Kidney (tissue), 14 donors: ENCODE data around the gene ZNF423. TPM values are rescaled to one million over a fixed set of nuclear protein-coding genes. Genes with fewer than 3 reads are reported as not detected.

ENCODE experiments used
- DNase-seq, 5 donors: peaks; one replicate each; pipeline ENCODE4 v3.0.0-alpha.2; 2013 to 2020
- FAIRE-seq: peaks from 2 replicates; lab custom pipeline; 2012; peaks lifted over from hg19 to GRCh38; lab: Jason Lieb, UNC
- H3K27ac ChIP-seq, 2 donors: one replicate each; pipeline ENCODE4 v1.7.0; 2013; ENCODE audit warnings: low read depth in 2 of 2, low read length in 2 of 2, inconsistent platforms in 1 of 2
- H3K27me3 ChIP-seq: one replicate; pipeline ENCODE4 v1.7.1; 2013; ENCODE audit warnings: low read length, inconsistent platforms; ENCODE audit not compliant: control insufficient read depth, insufficient read depth
- H3K36me3 ChIP-seq, 3 donors: one replicate each; pipeline versions ENCODE4 v1.7.0 to v1.7.1; 2013; ENCODE audit warnings: low read length in 3 of 3, control low read depth in 1 of 3, inconsistent platforms in 1 of 3; ENCODE audit not compliant: insufficient read depth in 3 of 3, control insufficient read depth in 2 of 3
- H3K4me1 ChIP-seq, 3 donors: one replicate each; pipeline versions ENCODE4 v1.7.0 to v1.7.1; 2013; ENCODE audit warnings: low read length in 3 of 3, inconsistent platforms in 1 of 3, low read depth in 1 of 3; ENCODE audit not compliant: control insufficient read depth in 2 of 3, insufficient read depth in 2 of 3
- H3K4me3 ChIP-seq, 3 donors: one replicate each; pipeline versions ENCODE4 v1.7.0 to v1.8.1; 2013; ENCODE audit warnings: low read length in 3 of 3, control low read depth in 1 of 3, inconsistent platforms in 1 of 3
- H3K9ac ChIP-seq, 3 donors: one replicate each; pipeline versions ENCODE4 v1.7.0 to v1.7.1; 2013; ENCODE audit warnings: low read length in 3 of 3, control low read depth in 1 of 3, inconsistent platforms in 1 of 3
- H3K9me3 ChIP-seq, 3 donors: one replicate each; pipeline versions ENCODE4 v1.7.0 to v1.7.1; 2013; ENCODE audit warnings: low read length in 3 of 3, control low read depth in 1 of 3, inconsistent platforms in 1 of 3; ENCODE audit not compliant: control insufficient read depth in 2 of 3, insufficient read depth in 1 of 3
- intact Hi-C: fragments of 100-400 bp; cut with DNase I; formaldehyde crosslinking; loops from one replicate; pipeline ENCODE4 v1.11.1; 2022
- polyA plus RNA-seq: library from polyadenylated mRNA; stranded (reverse); fragments of 350-450 nt; fragmentation: Illumina TruSeq; extraction: RNeasy Lipid Tissue Mini Kit (QIAGEN cat#74804); gene quantifications from one replicate; pipeline ENCODE4 v1.2.3, GENCODE V29; 2014; ENCODE audit warnings: low read depth, low replicate concordance; ENCODE audit not compliant: insufficient read depth
- total RNA-seq: library from RNA; stranded (reverse); fragmentation: NEBNext Ultra II Directional; extraction: Animal tissue kit (Norgen Biotek cat#: 25700); gene quantifications from one replicate; pipeline ENCODE4 v1.2.1, GENCODE V29; 2021
- TF ChIP-seq, protein P1 (sequence below): IDR thresholded peaks from 3 replicates; pipeline ENCODE4 v1.5.1; 2012; ENCODE audit warnings: mild to moderate bottlenecking, moderate library complexity, borderline replicate concordance; ENCODE audit not compliant: insufficient read depth; ENCODE audit errors: extremely low read depth
- donor health status: control.
- donor health status: control.
- donor health status: control.
- donor health status: control.
- donor health status: control.
- donor health status: DM: yes; HTN: yes; CAD: no.
- donor health status: Normal renal cell carcinoma (clear cell type).

The ZNF423 gene
- total and polyA plus RNA-seq, 2 donors from 2014 or later: 2.0 to 8.4 TPM

DNA sequence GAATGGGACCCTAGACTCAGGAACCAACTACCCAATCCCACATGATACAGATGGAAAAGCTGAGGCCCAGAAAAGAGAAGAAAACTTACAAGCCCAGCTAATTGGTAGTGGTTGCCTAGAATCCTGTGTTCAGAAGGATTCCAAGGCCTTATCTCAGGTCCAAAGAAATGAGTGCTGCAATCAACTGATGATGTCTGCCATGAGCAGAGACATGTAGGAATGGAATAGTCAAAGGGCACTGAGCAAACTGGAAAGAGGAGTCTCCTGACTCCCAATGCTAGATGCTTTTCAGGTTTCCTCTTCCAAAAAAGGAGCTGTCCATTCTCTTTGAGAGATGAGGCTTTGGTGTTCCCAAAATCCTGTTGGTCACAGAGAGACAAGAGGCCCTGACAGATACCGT is 210.6 kb downstream of the ZNF423 start:
- TF ChIP-seq, protein P1, sequence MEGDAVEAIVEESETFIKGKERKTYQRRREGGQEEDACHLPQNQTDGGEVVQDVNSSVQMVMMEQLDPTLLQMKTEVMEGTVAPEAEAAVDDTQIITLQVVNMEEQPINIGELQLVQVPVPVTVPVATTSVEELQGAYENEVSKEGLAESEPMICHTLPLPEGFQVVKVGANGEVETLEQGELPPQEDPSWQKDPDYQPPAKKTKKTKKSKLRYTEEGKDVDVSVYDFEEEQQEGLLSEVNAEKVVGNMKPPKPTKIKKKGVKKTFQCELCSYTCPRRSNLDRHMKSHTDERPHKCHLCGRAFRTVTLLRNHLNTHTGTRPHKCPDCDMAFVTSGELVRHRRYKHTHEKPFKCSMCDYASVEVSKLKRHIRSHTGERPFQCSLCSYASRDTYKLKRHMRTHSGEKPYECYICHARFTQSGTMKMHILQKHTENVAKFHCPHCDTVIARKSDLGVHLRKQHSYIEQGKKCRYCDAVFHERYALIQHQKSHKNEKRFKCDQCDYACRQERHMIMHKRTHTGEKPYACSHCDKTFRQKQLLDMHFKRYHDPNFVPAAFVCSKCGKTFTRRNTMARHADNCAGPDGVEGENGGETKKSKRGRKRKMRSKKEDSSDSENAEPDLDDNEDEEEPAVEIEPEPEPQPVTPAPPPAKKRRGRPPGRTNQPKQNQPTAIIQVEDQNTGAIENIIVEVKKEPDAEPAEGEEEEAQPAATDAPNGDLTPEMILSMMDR: no peak
- H3K4me1 ChIP-seq: peaks cover 0 to under 1% (median under 1%) of the 10 kb centered on the region in 3 donors
- H3K27ac ChIP-seq: no peak overlapping the region
- FAIRE-seq (no peak), DNase-seq (no peak)
- no peak overlapping the region for H3K4me3 ChIP-seq
- no peak overlapping the region for H3K9ac ChIP-seq
- no peaks in the 10 kb centered on the region for H3K27me3 ChIP-seq
- peaks cover 0 to 3% (median 0%) of the 10 kb centered on the region in 3 donors for H3K36me3 ChIP-seq
- H3K9me3 ChIP-seq: peaks cover 0 to 8% (median 6%) of the 10 kb centered on the region in 3 donors
- intact Hi-C loops: no loop called here

DNA sequence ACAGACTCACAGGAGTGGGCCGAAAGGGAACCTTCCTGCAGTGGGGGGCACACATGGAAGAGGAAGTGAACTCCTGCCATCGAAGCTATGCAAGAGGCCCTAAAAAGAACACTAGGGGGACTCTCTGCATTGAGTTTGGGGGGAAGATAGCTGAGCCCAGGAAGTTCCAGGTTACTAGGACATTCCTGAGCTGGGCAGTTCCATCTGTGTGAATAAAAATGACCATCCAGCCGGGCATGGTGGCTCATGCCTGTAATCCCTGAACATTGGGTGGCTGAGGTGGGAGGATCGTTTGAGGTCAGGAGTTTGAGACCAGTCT is 211.8 kb downstream of the ZNF423 start:
- Histone ChIP-seq H3K27me3 (no peaks in the 10 kb centered on the region), H3K36me3 (peaks cover 0 to 3% (median 0%) of the 10 kb centered on the region in 3 donors), H3K9me3 (peaks cover 0 to 6% (median 5%) of the 10 kb centered on the region in 3 donors), H3K9ac (no peak overlapping the region), H3K4me1 (peaks cover 0 to 6% (median 5%) of the 10 kb centered on the region in 3 donors), H3K27ac (no peak overlapping the region), H3K4me3 (no peak overlapping the region)
- TF ChIP-seq, protein P1: no peak
- intact Hi-C loops: no loop called here
- FAIRE-seq (no peak), DNase-seq (peak in 2 of 5 donors; percentile 42 to 49)

DNA sequence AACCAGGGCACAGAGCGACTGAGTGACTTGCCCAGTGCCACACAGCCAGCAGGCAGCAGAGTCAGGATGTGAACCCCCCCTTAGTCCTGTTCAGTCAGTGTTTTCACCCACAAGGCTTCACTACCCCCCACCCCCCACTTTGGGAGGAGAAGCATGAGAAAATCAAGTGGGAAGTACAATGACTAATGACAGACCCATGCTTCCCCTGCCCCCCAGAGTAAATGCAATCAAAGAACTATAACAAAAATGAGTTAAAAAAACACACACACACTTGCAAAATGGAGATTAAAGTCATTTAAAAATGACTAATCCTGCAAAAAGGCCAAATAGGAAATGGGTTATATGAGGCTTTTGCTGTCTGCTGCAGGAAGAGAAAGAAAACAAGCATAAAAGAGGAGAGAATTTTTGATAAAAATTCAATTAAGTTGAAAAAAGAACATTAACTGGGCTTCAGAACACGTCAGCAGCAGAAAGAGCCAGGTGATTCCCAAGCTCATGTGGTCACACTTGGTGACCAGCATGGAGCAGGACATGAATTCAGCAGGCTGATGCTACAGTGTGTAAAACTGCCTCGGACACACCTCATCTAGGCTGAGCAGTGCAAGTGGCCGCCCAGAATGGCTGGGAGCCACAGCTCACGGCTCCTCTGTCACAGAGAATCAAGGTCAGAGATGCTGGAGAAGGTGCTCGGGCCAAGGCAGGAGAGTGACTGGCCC is 212.3 kb downstream of the ZNF423 start:
- H3K9me3 ChIP-seq: peaks cover 0 to 3% (median under 1%) of the 10 kb centered on the region in 3 donors
- TF ChIP-seq, protein P1: no peak
- no peak overlapping the region for H3K27ac ChIP-seq
- intact Hi-C loops: no loop called here
- no peak overlapping the region for H3K4me3 ChIP-seq
- FAIRE-seq (no peak), DNase-seq (peak in 1 of 5 donors; percentile 35)
- H3K4me1 ChIP-seq: peaks cover 0 to 7% (median 5%) of the 10 kb centered on the region in 3 donors
- H3K36me3 ChIP-seq: peaks cover 0 to 3% (median 0%) of the 10 kb centered on the region in 3 donors
- no peaks in the 10 kb centered on the region for H3K27me3 ChIP-seq
- H3K9ac ChIP-seq: no peak overlapping the region
